ENCODE data around the gene SNCA.

The SNCA gene

DNA sequence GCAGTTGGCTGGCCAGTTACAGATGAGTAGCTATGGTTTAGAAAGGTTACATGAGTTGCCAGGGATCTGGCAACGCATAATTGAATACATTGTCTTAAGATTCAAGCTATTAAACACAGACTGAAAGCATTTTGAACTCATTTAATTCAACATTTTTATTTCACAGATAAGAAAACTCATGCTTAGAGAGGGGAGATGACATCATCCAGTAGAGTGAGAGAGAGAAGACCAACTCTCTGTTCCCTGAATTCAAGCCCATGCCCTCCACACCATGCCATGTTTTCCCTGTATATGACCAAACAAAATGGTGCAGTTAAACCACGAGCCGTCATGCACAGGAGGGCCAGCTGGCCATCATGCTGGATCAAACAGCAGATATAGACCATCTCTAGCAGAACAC, 22.6 kb downstream of the SNCA start:
- DNase-seq (ENCODE audit: low spot score) = no peak

GRCh38 chr4:89813197-89813596, 23.8 kb downstream of the SNCA start:
- no peak for DNase-seq (ENCODE audit: low spot score)

- DNase-seq (ENCODE audit: low spot score) = no peak
These were observed 29.4 kb downstream of the SNCA start for GRCh38 chr4:89807441-89808140.

GRCh38 chr4:89805297-89805696, 31.7 kb downstream of the SNCA start:
- DNase-seq (ENCODE audit: low spot score) = no peak

DNA sequence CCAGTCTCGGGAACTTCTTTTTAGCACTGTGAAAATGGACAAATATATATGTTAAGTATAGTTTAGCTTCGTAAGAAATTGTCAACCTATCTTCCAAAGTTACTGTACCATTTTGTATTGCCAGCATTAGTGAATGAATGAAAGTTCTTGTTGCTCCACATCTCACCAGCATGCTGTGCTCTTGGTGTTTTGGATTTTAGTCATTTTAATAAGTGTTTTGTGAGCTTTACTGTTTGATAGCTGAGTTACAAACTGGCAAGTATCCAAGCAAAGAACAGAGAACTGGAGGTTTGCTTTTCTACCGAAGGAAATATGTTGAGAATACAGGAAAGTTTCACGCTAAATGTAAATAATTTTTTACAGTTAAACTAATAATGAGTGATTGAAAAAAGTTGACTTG, 33.0 kb downstream of the SNCA start:
- DNase-seq (ENCODE audit: low spot score) = no peak

DNA sequence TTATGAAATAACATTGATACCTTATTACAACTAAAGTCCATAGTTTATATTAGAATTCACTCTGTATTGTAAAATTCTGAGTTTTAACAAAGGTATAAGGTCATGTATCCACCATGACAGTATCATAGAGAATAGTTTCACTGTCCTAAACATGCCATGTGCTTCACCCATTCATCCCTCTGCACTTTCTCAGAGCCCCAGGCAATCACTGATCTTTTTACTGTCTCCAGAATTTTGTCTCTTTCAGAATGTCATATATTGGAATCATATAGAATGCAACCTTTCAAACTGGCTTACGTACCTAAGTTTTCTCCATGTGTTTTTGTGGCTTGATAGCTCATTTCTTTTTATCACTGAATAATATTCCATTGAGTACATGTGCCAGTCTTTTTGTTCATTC, 33.9 kb downstream of the SNCA start:
- no peak for DNase-seq (ENCODE audit: low spot score)

GRCh38 chr4:89800527-89801103, 36.3 kb downstream of the SNCA start:
- DNase-seq (ENCODE audit: low spot score) = no peak

GRCh38 chr4:89800012-89800516, 36.9 kb downstream of the SNCA start:
- no peak for DNase-seq (ENCODE audit: low spot score)

DNA sequence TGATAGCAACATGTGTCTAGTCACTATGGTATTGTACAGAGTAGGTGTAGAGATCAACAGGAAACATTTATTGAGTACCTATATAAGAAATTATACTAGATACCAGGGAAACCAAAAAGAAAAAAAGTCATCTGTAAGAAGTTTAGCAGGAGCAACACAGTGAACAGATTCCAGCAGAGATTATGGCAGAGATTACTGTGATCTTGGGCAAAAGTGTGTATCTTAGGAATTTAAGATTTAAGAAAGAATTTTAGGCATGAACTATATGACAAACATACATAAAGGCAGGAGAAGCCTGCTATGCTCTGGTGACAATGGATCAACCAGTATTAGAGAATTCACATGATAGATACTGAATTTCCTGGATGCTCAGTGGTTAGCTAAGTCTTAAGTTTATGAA, 37.9 kb downstream of the SNCA start:
- no peak for DNase-seq (ENCODE audit: low spot score)

DNA sequence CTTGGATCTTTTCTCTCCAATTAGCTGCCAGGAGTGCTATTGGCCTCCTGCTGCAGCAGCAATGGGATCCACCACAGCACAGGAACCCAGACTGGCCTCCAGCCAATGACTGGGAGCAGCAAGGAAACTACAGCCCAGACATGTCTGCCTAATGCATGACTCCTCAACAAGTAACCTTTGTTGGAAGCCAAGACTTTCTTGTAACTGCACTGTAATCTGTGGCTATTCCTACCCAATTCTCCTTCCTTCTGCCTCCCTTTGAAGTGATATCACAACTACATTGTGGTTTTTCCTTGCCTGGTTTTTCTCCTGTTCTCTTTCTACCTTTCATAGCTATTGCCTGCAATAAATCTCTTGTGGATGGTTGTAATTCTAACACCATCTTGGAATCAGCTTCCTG, 39.8 kb downstream of the SNCA start:
- no peak for DNase-seq (ENCODE audit: low spot score)

DNA sequence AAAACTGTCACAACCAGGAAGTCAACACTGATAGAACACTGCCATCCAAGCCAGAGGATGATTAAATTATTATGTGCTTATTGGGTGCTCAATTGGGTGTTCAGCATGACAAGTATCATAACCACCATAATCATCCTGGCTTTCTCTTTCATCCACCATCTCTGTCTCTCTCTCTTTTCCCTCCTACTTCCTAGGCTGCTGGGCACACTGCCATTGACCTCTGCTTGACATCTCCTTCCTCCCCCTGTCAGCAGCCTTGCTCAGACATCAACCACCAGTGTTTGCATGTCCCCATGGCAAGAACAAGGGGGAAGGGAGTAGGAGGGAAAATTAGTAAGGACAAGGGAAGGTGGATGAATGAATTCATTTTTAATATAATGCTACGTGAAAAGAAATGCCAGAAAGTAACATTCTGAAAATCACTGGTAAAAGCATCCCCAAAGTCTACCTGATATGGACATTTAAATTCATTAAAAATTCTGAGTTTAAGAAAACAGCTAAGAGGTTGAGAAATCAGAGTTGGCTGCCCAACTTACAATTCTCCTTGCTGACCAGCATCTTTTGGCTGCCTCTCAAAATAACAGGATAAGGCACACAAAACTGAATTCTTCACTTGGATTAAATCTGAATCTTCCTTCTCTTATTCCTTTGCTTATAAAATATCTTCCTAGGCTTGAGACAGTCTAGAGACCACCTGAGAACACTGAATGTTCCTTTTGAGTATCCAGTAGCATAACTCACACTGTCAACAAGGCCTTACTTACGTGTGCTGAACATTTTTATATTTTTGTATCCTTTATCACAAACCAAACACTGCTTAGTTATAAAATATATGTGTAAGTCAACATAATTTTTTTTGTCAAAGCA, 48.5 kb downstream of the SNCA start:
- DNase-seq (ENCODE audit: low spot score) = no peak

DNA sequence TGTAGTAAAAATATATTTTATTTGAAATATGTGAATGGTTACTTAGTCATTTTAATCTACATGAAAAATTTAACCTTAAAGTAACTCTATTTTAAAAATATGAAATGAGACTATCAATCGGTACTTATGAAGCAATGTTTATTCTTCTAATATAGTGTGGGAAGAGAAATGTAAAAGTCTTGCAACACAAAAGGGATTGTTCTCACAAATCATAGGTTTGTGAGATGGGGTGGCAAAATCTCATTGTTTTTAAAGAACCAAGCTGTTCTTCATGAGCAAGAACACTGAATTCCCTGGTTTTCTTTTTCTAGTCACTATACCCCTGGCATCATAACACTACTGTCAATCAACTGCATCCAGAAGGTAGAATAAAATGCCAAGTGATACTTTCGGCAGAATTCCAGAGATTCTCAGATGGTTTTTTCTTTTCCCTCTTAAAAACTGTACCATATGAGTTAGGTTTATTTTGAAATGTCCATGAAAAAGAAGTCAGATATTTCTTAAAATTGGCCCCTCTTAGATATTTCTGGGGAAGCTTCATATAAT, 52.2 kb downstream of the SNCA start:
- no peak for DNase-seq (ENCODE audit: low spot score)

GRCh38 chr4:89781321-89781720, 55.6 kb downstream of the SNCA start:
- no peak for DNase-seq (ENCODE audit: low spot score)

DNA sequence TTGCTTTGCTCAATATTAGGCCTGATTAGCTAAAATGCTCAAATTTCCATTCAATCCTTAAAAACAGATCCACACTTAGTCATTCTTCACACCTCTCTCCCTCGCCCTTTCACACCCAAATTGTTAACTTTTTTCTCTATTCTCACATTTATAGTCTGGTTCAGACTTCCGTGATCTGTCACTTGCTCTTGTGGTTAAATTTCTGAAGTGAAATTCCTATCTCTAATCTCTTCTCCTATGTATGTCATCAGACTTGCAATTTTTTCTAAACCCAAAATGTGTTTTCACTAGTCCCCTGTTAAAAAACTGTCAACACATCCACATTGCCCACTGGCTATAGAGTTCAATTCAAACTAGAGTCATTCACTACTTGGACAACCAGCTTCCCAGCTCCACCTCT, 63.2 kb downstream of the SNCA start:
- no peak for DNase-seq (ENCODE audit: low spot score)

DNA sequence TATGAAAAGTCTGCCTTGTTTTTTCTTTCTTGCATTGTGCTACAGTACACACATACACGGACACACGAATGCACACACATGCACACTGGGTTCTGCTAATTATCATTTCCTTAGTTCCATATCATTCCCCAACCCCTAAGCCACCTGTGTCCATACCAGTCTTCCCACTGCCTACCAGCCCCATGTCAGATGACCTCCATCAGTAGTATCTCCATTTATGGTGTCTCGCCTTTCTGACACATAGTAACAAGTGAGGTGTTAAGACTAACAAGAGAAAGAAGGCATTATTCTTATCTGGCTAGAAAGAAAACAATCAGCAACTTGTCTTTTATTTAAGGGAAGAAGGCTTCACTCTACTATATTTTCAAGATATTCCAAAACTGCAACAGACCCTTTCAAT, 67.1 kb downstream of the SNCA start:
- DNase-seq (ENCODE audit: low spot score) = no peak

DNA sequence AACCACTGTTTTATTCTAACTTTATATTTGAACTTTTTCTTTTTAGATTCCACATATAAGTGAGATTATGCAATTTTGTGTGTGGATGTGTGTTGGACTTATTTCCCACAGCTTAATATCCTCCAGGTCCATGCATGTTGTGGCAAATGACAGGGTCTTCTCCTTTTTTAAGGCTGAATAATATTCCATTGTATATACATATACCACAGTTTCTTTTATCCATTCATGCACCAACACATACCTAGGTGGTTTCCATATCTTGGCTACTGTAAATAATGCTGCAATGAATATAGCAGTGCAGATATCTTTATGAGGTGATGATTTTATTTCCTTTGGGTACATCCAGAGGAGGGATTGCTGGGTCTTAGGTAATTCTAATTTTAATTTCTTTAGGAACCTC, 69.0 kb downstream of the SNCA start:
- no peak for DNase-seq (ENCODE audit: low spot score)

DNA sequence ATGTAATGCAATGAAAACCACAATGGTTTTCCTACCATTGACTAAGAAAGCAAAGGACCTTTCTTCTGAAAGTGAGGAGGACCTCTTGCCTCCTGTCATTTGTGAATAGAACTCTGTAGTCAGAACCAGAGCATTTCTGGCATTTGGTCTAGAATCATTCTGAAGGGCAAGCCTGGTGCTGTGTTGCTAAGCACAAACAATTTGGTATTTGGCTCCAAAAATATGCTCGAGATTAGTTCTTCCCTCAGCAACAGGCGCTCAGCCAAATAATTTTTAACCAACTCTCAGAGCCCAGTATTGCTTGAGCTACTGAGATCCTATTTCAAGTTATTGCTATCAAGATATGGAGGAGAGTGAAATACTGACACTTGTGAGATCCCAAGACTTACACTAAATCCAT, 71.0 kb downstream of the SNCA start:
- DNase-seq (ENCODE audit: low spot score) = no peak

- DNase-seq (ENCODE audit: low spot score) = no peak
These were observed 71.4 kb downstream of the SNCA start for GRCh38 chr4:89765528-89765927.

- no peak for DNase-seq (ENCODE audit: low spot score)
These were observed 74.7 kb downstream of the SNCA start for GRCh38 chr4:89762311-89762710.

DNA sequence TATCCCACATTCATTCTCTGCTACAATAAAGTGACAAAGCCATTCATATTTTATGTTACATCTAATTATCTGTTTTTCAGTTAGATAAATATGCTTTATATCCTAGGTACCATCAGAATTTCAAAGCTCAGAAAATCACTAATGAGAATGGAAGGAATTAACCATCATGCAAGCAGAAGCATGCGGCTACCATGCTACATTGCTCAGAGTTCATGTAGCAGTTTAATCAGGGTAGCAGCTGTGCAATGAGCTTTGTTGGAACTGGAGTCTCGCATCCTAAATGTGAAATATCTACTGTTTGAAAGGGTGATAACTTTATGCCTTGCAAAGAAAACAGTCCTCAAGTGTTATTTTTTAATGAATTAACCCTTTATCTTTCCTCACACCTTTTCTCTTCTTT, 77.5 kb downstream of the SNCA start:
- DNase-seq (ENCODE audit: low spot score) = no peak

GRCh38 chr4:89757154-89757719, 79.7 kb downstream of the SNCA start:
- no peak for DNase-seq (ENCODE audit: low spot score)

DNA sequence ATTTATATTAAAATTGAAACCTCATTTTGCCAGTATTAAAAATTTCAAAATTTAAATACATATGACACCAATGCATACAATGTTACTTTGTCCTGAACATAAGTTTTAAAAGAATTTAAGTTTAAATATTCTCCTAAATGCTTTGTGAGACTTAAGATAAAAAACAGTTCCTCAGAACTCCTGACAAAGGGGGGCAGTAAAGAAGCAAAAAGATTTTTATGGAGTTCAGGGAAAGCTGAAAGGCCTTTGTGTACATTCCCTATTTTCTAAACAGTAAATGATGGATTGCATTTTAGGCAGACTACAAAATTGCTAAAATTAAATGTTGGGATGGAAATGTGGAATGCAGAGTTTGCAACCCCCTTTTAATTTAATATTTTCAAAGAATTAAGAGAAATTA, 81.7 kb downstream of the SNCA start:
- no peak for DNase-seq (ENCODE audit: low spot score)

Measured in CD4-positive, alpha-beta T cell treated with Interleukin-15 for 4 hours (primary cell).